OCI-LY1 (cell line): Measurements from ENCODE around the gene SLC44A3.

Source experiments
- H2AFZ ChIP-seq: fragments of 200-600 bp; sonication (generic), shearing (Covaris generic); 2 replicates; pipeline ENCODE4 v1.6.0; 2014; ENCODE audit warnings: antibody characterized with exemption, mild to moderate bottlenecking, low read length
- H3F3A ChIP-seq: fragments of 200-600 bp; sonication (generic), shearing (Covaris generic); 2 replicates; pipeline ENCODE4 v1.6.0; 2014; ENCODE audit warnings: mild to moderate bottlenecking, antibody characterized with exemption, low read length, moderate library complexity; ENCODE audit not compliant: insufficient read depth
- H3K27ac ChIP-seq: fragments of 200-600 bp; sonication (generic); 2 replicates; pipeline ENCODE4 v1.5.1; 2014; ENCODE audit warnings: low read length, mixed run types, mild to moderate bottlenecking, low read depth; ENCODE audit not compliant: poor library complexity, severe bottlenecking
- H3K27me3 ChIP-seq: fragments of 200-600 bp; sonication (generic); 2 replicates; pipeline ENCODE4 v1.6.0; 2014; ENCODE audit warnings: antibody characterized with exemption, mild to moderate bottlenecking, low read length, moderate library complexity; ENCODE audit not compliant: insufficient read depth
- H3K36me3 ChIP-seq: fragments of 200-600 bp; sonication (generic); 2 replicates; pipeline ENCODE4 v1.6.1; 2014; ENCODE audit warnings: mild to moderate bottlenecking, antibody characterized with exemption, low read length, moderate library complexity, mixed read lengths; ENCODE audit not compliant: insufficient read depth
- H3K4me1 ChIP-seq: fragments of 200-600 bp; sonication (generic); 2 replicates; pipeline ENCODE4 v1.5.1; 2014; ENCODE audit warnings: mild to moderate bottlenecking, low read length, moderate library complexity; ENCODE audit not compliant: insufficient read depth, severe bottlenecking
- H3K4me2 ChIP-seq: fragments of 200-600 bp; sonication (generic), shearing (Covaris generic); 2 replicates; pipeline ENCODE4 v1.6.1; 2014; ENCODE audit warnings: low read length
- H3K4me3 ChIP-seq: fragments of 200-600 bp; sonication (generic); 2 replicates; pipeline ENCODE4 v1.5.1; 2014; ENCODE audit warnings: low read length, low read depth, mild to moderate bottlenecking, mixed read lengths; ENCODE audit not compliant: poor library complexity, severe bottlenecking
- H3K79me2 ChIP-seq: fragments of 200-600 bp; shearing (Covaris generic); 2 replicates; pipeline ENCODE4 v1.6.1; 2016; ENCODE audit warnings: mixed run types, low read length, mixed read lengths; ENCODE audit not compliant: insufficient read depth
- H3K9ac ChIP-seq: fragments of 200-600 bp; sonication (generic), shearing (Covaris generic); 2 replicates; pipeline ENCODE4 v1.6.1; 2014; ENCODE audit warnings: mild to moderate bottlenecking, low read length, mixed read lengths
- H3K9me2 ChIP-seq: fragments of 200-600 bp; sonication (generic), shearing (Covaris generic); 2 replicates; pipeline ENCODE4 v1.6.1; 2014; ENCODE audit warnings: low read depth, mild to moderate bottlenecking, low read length, mixed read lengths
- H3K9me3 ChIP-seq: fragments of 200-600 bp; shearing (Covaris generic); 2 replicates; pipeline ENCODE4 v1.6.1; 2014; ENCODE audit warnings: low read length, mixed read lengths
- H4K20me1 ChIP-seq: fragments of 200-600 bp; sonication (generic), shearing (Covaris generic); 2 replicates; pipeline ENCODE4 v1.6.0; 2016; ENCODE audit warnings: mild to moderate bottlenecking, low read length; ENCODE audit not compliant: insufficient read depth
- CTCF ChIP-seq: fragments of 200-600 bp; sonication (generic), shearing (Covaris generic); IDR thresholded peaks from 2 replicates; pipeline ENCODE4 v1.5.1; 2017; ENCODE audit warnings: mild to moderate bottlenecking, antibody characterized with exemption, low read length, moderate library complexity, mixed read lengths
- EZH2 ChIP-seq: fragments of 200-600 bp; sonication (generic), shearing (Covaris generic); IDR thresholded peaks from 2 replicates; pipeline ENCODE4 v1.8.0; 2017; ENCODE audit warnings: borderline replicate concordance, mixed run types, mild to moderate bottlenecking, antibody characterized with exemption, low read length, moderate library complexity, mixed read lengths

SLC44A3 gene

GRCh38 chr1:94846308-94846707 lies 26.2 kb downstream of the SLC44A3 start:
- H3F3A ChIP-seq: no peaks in the 10 kb centered on the region
- TF ChIP-seq CTCF: no peak
- TF ChIP-seq EZH2: no peak
- no peaks in the 10 kb centered on the region for H3K36me3 ChIP-seq
- no peaks in the 10 kb centered on the region for H3K9me2 ChIP-seq
- no peaks in the 10 kb centered on the region for H3K27me3 ChIP-seq
- no peaks in the 10 kb centered on the region for H3K4me1 ChIP-seq
- no peak overlapping the region for H2AFZ ChIP-seq
- H3K79me2 ChIP-seq: no peaks in the 10 kb centered on the region
- no peak overlapping the region for H3K27ac ChIP-seq
- H4K20me1 ChIP-seq: no peaks in the 10 kb centered on the region
- no peak overlapping the region for H3K4me3 ChIP-seq
- no peaks in the 10 kb centered on the region for H3K9me3 ChIP-seq
- H3K4me2 ChIP-seq: no peak overlapping the region
- H3K9ac ChIP-seq: no peak overlapping the region

GRCh38 chr1:94851571-94851970 lies 31.4 kb downstream of the SLC44A3 start:
- H2AFZ ChIP-seq: no peak overlapping the region
- H3K36me3 ChIP-seq: no peaks in the 10 kb centered on the region
- no peaks in the 10 kb centered on the region for H4K20me1 ChIP-seq
- no peaks in the 10 kb centered on the region for H3K79me2 ChIP-seq
- H3K9me2 ChIP-seq: no peaks in the 10 kb centered on the region
- H3K4me3 ChIP-seq: no peak overlapping the region
- H3K4me2 ChIP-seq: no peak overlapping the region
- TF ChIP-seq EZH2: no peak
- TF ChIP-seq CTCF: no peak
- H3K9me3 ChIP-seq: no peaks in the 10 kb centered on the region
- H3K27ac ChIP-seq: no peak overlapping the region
- H3K27me3 ChIP-seq: no peaks in the 10 kb centered on the region
- H3K9ac ChIP-seq: no peak overlapping the region
- H3K4me1 ChIP-seq: no peaks in the 10 kb centered on the region
- no peaks in the 10 kb centered on the region for H3F3A ChIP-seq

- no peak overlapping the region for H3K27ac ChIP-seq
- no peak overlapping the region for H3K4me2 ChIP-seq
- no peaks in the 10 kb centered on the region for H3K4me1 ChIP-seq
These were observed 32.6 kb downstream of the SLC44A3 start for GRCh38 chr1:94852788-94853187.

More at GRCh38 chr1:94852788-94853187, 32.6 kb downstream of the SLC44A3 start:
- H3K9me2 ChIP-seq: no peaks in the 10 kb centered on the region
- no peaks in the 10 kb centered on the region for H3F3A ChIP-seq
- no peaks in the 10 kb centered on the region for H3K27me3 ChIP-seq
- no peaks in the 10 kb centered on the region for H4K20me1 ChIP-seq
- no peak overlapping the region for H3K4me3 ChIP-seq
- H2AFZ ChIP-seq: no peak overlapping the region
- H3K9me3 ChIP-seq: no peaks in the 10 kb centered on the region
- H3K36me3 ChIP-seq: no peaks in the 10 kb centered on the region
- no peaks in the 10 kb centered on the region for H3K79me2 ChIP-seq
- TF ChIP-seq EZH2 (no peak), CTCF (peak; percentile 16; the same call in 1 of the 2 replicates)
- no peak overlapping the region for H3K9ac ChIP-seq
